Transverse colon (tissue), 4 donors: ENCODE data around the gene SCAF8. TPM values are rescaled to one million over a fixed set of nuclear protein-coding genes. Genes with fewer than 3 reads are reported as not detected.

ENCODE experiments used
- small RNA-seq, 4 donors: library from RNA; depleted of rRNA; stranded (forward); fragments of <200 nt; gene quantifications; one replicate each; pipeline ENCODE3, GENCODE V24; 2016
- total RNA-seq, 4 donors: library from RNA; depleted of rRNA; stranded (reverse); fragments of >200 nt; gene quantifications; one replicate each; pipeline ENCODE4 v1.1.0, GENCODE V29; 2016

SCAF8 gene
- total RNA-seq, 4 donors from 2014 or later, result 32.2 to 38.6 (median 33.4) TPM

Small RNA genes lying within 50 kb of the gene (small RNA-seq; reads per million reads assigned to genes)
- gene MIR1273C (0 reads per million in 4 donors), gene RNU6-824P (0 reads per million in 4 donors)

Other genes with a start within 250 kb of the SCAF8 start
- gene CNKSR3, start 222.7 kb upstream of the SCAF8 start, total RNA-seq, result 10 to 100 TPM in 3 of 4 donors, 1 to 10 TPM in 1; 4.0 to 27.3 (median 16.9) TPM